DMS153 (cell line): ENCODE results near the gene LIN28B.
"Not testable (repeated sequence)": the region's sequence is repeated elsewhere in the genome, so short reads cannot be mapped to it uniquely, and the experiment has no call there.

Experiments used
- DNase-seq: peaks from one replicate; lab custom pipeline; 2025; lab: John Stamatoyannopoulos, UW

Gene LIN28B, protein sequence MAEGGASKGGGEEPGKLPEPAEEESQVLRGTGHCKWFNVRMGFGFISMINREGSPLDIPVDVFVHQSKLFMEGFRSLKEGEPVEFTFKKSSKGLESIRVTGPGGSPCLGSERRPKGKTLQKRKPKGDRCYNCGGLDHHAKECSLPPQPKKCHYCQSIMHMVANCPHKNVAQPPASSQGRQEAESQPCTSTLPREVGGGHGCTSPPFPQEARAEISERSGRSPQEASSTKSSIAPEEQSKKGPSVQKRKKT

GRCh38 chr6:104956731-104957294 lies at the start of gene LIN28B:
LIN28B (plus strand) TSS chr6:104957107; CDS start chr6:104957251, 144 bp downstream.
- no peak for DNase-seq

DNA sequence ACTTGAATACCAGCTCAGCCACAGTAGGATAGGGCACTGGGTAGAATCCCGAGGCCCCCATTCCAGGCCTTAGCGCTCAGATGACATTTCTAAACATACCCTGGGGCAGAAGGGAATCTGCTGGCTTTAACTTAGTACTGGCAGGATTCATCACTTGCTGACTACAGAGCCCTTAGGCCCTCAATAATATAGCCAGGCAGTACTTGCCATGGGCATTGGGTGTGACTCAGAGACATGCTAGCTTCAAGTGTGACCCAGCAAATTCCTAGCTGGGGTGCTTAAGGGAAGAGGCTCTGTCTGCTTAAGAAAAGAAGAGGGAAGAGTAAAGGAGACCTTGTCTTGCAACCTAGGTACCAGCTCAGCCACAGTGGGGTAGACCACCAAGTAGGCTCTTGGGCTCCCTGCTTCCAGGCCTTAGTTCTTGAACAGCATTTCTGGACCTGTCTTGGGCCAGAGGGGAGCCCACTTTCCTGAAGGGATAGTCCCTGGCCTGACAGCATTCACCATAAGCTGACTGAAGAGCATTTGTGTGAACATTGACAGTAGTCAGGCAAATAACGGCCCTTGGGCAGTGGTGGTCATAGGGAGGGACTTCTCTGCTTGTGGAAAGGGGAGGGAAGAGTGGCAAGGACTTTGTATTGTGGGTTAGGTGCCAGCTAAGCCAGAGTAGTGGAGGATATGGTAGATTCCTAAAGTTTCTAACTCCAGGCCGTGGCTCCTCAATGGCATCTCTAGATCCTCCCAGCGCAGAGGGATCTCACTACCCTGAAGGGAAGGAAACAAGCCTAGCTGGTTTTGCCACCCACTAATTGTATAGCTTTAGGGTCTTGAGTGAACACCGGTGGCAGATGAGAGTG lies 48.6 kb upstream of the LIN28B start:
- no peak for DNase-seq

- no peak for DNase-seq
Observed at GRCh38 chr6:104908888-104909525, 47.9 kb upstream of the LIN28B start.

- DNase-seq: no peak
Observed at GRCh38 chr6:104921896-104922295, 35.0 kb upstream of the LIN28B start.

GRCh38 chr6:104928141-104928540 lies 28.8 kb upstream of the LIN28B start:
- DNase-seq: no peak

DNA sequence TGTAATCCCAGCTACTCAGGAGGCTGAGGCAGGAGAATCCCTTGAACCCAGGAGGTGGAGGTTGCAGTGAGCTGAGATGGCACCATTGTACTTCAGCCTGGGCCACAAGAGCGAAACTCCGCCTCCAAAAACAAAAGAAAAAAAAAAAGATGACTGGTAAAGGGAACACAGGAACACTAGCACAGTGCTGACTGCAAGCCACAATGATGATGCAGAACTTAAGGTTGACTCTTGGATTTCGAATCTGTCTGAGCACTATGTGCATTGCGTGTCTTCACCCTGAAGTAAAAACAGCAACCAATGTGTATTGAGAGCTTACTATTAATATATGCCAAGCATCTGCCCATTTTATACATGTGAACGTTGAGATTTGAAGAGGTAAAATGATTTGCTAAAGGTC lies 27.6 kb upstream of the LIN28B start:
- DNase-seq: no peak

- no peak for DNase-seq
Observed at GRCh38 chr6:104930939-104931338, 26.0 kb upstream of the LIN28B start.

DNA sequence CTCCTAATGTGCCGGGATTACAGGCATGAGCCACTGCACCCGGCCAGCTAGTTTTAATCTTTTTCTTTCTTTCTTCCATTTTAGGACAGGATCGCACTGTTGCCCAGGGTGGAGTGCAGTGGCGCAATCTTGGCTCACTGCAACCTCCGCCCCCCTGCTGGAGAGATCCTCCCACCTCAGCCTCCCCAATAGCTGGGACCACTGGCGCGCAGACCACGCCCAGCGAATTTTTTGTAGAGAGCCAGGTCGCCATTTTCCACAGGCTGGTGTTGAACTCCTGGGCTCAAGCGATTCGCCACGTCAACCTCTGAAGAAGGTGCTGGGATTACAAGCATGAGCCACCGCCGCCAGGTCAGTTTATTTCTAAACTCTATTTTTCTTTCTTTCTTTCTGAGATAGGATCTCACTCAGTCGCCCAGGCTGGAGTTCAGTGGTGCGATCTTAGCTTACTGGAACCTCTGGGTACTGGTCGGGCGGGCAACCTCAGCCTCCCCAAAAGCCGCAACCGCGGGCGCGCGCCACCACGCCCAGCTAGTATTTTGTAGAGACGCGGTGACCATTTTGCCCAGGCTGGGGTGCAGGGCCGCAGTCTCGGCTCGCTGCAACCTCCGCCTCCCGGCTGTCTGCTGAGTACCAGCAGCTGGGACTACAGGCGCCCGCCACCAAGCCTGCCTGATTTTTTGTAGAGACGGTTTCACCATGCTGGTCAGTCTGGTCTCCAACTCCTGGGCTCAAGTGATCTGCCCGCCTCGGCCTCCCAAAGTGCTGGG lies 20.0 kb upstream of the LIN28B start:
- DNase-seq: no peak

- DNase-seq: no peak
Observed at GRCh38 chr6:104940238-104940892, 16.5 kb upstream of the LIN28B start.

GRCh38 chr6:104940893-104941728 lies 15.8 kb upstream of the LIN28B start:
- no peak for DNase-seq

GRCh38 chr6:104941729-104942091 lies 15.2 kb upstream of the LIN28B start:
- DNase-seq: no peak

GRCh38 chr6:104943781-104944180 lies 13.1 kb upstream of the LIN28B start:
- DNase-seq: no peak

GRCh38 chr6:104949206-104949605 lies 7.7 kb upstream of the LIN28B start:
- no peak for DNase-seq

- DNase-seq: no peak
Observed at GRCh38 chr6:104951677-104952076, 5.2 kb upstream of the LIN28B start.

- no peak for DNase-seq
Observed at GRCh38 chr6:104952911-104953399, 4.0 kb upstream of the LIN28B start.

DNA sequence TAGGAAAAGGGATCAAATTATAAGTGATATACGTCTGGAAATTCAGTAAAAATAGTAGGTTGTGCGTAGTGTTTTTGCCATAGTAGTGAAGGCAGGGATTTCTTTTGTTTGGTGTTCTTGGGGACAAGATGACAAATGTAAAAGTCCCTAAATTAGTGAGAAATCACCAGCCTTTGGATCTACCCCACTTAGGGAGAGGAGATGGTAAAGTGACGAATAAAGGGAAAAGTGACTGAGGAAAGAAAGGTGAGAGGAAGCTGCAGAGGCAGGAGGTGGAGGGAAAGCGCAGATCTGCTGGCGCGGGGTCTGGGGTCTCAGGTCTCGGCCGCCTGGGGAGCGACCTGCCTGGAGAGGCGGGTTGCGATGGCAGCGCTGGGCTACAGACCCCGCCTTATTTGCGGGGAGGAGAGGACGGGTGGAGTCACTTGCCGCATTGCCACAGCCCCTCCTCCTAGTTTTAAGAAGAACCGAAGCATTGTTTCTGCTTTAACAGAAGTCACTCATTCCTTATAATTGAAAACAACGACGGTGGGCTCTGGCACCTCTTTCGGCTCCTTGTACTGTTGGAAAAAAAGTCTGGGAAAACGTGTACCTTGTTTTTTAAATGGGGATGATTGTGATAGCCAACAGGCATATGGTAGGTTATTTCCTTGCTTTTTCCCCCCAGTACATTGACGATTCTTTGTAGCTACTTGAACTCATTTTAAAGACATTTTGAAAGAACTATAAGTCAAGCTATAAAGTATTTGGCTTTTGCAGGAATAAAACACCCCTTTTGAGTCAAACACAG lies 3.3 kb upstream of the LIN28B start:
- not testable (repeated sequence) for DNase-seq

- DNase-seq: no peak
Observed at GRCh38 chr6:104954190-104954797, 2.6 kb upstream of the LIN28B start.

- DNase-seq: no peak
Observed at GRCh38 chr6:104955491-104955890, 1.4 kb upstream of the LIN28B start.
